Endothelial cell of umbilical vein (primary cell): ENCODE results near the gene RAB3GAP1. TPM values are rescaled to one million over a fixed set of nuclear protein-coding genes. Genes with fewer than 3 reads are reported as not detected.

Experiments used
- BruUV-seq: library from RNA; stranded (reverse); fragments of 400-500 nt; replicated peaks from 2 replicates; lab custom pipeline; 2021; lab: Mats Ljungman, UMichigan
- CTCF ChIA-PET: fragments of 300-600, 350-600 bp; sonication (Branson Sonifier 250); formaldehyde crosslinking; loops from one replicate; lab custom pipeline; 2021; ENCODE audit warnings: antibody characterized with exemption, inconsistent platforms; lab: Charles Lee
- POLR2A ChIA-PET: fragments of 300-600, 350-600 bp; sonication (Branson Sonifier 250); formaldehyde crosslinking; loops from one replicate; lab custom pipeline; 2021; ENCODE audit warnings: antibody characterized with exemption, inconsistent platforms; lab: Charles Lee
- DNase-seq: peaks from one replicate; pipeline ENCODE4 v3.0.0-alpha.2; 2011; ENCODE audit warnings: low read depth, low spot score
- FAIRE-seq: peaks from 2 replicates; lab custom pipeline; 2011; peaks lifted over from hg19 to GRCh38; lab: Jason Lieb, UNC
- H2AFZ ChIP-seq: 2 replicates; pipeline ENCODE4 v1.6.0; 2012; ENCODE audit warnings: low read depth, low read length, control low read depth, inconsistent platforms
- H3K27ac ChIP-seq: 2 replicates; pipeline ENCODE4 v1.5.1; 2011; ENCODE audit warnings: low read depth, mild to moderate bottlenecking, control low read depth, low read length, moderate library complexity; ENCODE audit not compliant: insufficient read depth
- H3K27me3 ChIP-seq, 2 experiments: 2 replicates each; pipeline versions ENCODE4 v1.6.0 to v1.6.1; 2011; ENCODE audit warnings: low read length in 2 of 2, mixed read lengths in 1 of 2; ENCODE audit not compliant: control insufficient read depth in 2 of 2, insufficient read depth in 2 of 2
- H3K36me3 ChIP-seq, 2 experiments: 2 replicates in 1 of 2; 3 replicates in 1 of 2; pipeline ENCODE4 v1.5.1; 2011; ENCODE audit warnings: low read length in 2 of 2, mild to moderate bottlenecking in 1 of 2, moderate library complexity in 1 of 2; ENCODE audit not compliant: control insufficient read depth in 2 of 2, insufficient read depth in 2 of 2; ENCODE audit errors: extremely low read depth in 1 of 2
- H3K4me1 ChIP-seq: 3 replicates; pipeline ENCODE4 v1.5.1; 2011; ENCODE audit warnings: mild to moderate bottlenecking, low read length; ENCODE audit not compliant: control insufficient read depth, insufficient read depth; ENCODE audit errors: extremely low read depth
- H3K4me2 ChIP-seq: 2 replicates; pipeline ENCODE4 v1.6.1; 2011; ENCODE audit warnings: low read length, control low read depth, mixed read lengths; ENCODE audit not compliant: insufficient read depth
- H3K4me3 ChIP-seq, 3 experiments: fragments of 200-600 bp in 1 of 3; sonication (generic), shearing (Covaris generic) in 1 of 3; replicated peaks in 1 of 3; 2 replicates each; pipeline ENCODE4 v1.5.1; 2011 to 2016; ENCODE audit warnings: control low read depth in 3 of 3, low read length in 3 of 3, mild to moderate bottlenecking in 2 of 3, inconsistent platforms in 1 of 3, low read depth in 1 of 3, moderate library complexity in 1 of 3; ENCODE audit not compliant: insufficient read depth in 1 of 3
- H3K79me2 ChIP-seq: 2 replicates; pipeline ENCODE4 v1.6.0; 2012; ENCODE audit warnings: low read length, inconsistent platforms; ENCODE audit not compliant: control insufficient read depth, insufficient read depth
- H3K9ac ChIP-seq: replicated peaks from 2 replicates; pipeline ENCODE3; 2011; ENCODE audit warnings: low read length, control low read depth; ENCODE audit not compliant: insufficient read depth; ENCODE audit errors: extremely low read depth
- H3K9me1 ChIP-seq: replicated peaks from 3 replicates; pipeline ENCODE4 v1.6.0; 2011; ENCODE audit warnings: mild to moderate bottlenecking, low read length; ENCODE audit not compliant: control insufficient read depth, insufficient read depth; ENCODE audit errors: extremely low read depth
- H3K9me3 ChIP-seq: replicated peaks from 2 replicates; pipeline ENCODE4 v1.5.1; 2012; ENCODE audit warnings: low read length, inconsistent platforms; ENCODE audit not compliant: control insufficient read depth, insufficient read depth
- H4K20me1 ChIP-seq: replicated peaks from 2 replicates; pipeline ENCODE3; 2011; ENCODE audit warnings: mild to moderate bottlenecking, low read length; ENCODE audit not compliant: control insufficient read depth, insufficient read depth; ENCODE audit errors: extremely low read depth
- CTCF ChIP-seq, 2 donors: IDR thresholded peaks; 1 replicate in 1 of 2; 2 replicates in 1 of 2; pipeline ENCODE4 v1.5.1; 2011; ENCODE audit warnings: low read length in 2 of 2, mild to moderate bottlenecking in 2 of 2, moderate library complexity in 2 of 2, control low read depth in 1 of 2, inconsistent platforms in 1 of 2, low read depth in 1 of 2; ENCODE audit not compliant: insufficient read depth in 1 of 2; ENCODE audit errors: extremely low read depth in 1 of 2
- EZH2 ChIP-seq: IDR thresholded peaks from 2 replicates; pipeline ENCODE4 v1.6.1; 2012; ENCODE audit warnings: borderline replicate concordance, low read depth, mild to moderate bottlenecking, moderate library complexity, low read length, inconsistent platforms; ENCODE audit not compliant: severe bottlenecking
- FOS ChIP-seq: IDR thresholded peaks from 2 replicates; pipeline ENCODE4 v1.6.1; 2011; ENCODE audit warnings: mild to moderate bottlenecking, low read length, moderate library complexity, borderline replicate concordance; ENCODE audit not compliant: insufficient read depth
- GATA2 ChIP-seq: IDR thresholded peaks from 2 replicates; pipeline ENCODE4 v1.7.0; 2011; ENCODE audit warnings: low read depth, mild to moderate bottlenecking, moderate library complexity, mixed read lengths, low read length; ENCODE audit not compliant: insufficient read length, insufficient read depth
- JUN ChIP-seq: IDR thresholded peaks from 2 replicates; pipeline ENCODE4 v1.6.1; 2011; ENCODE audit warnings: borderline replicate concordance, low read depth; ENCODE audit not compliant: insufficient read length, insufficient read depth
- MAX ChIP-seq: IDR thresholded peaks from 2 replicates; pipeline ENCODE4 v1.6.1; 2011; ENCODE audit not compliant: insufficient read depth, insufficient read length
- MYC ChIP-seq: IDR thresholded peaks from one replicate; pipeline ENCODE4 v1.6.1; 2011; ENCODE audit warnings: mild to moderate bottlenecking, low read depth, low read length
- POLR2A ChIP-seq: IDR thresholded peaks from 2 replicates; pipeline ENCODE4 v1.6.1; 2012; ENCODE audit warnings: low read depth, mild to moderate bottlenecking, control low read depth, low read length
- POLR2AphosphoS5 ChIP-seq: IDR thresholded peaks from 2 replicates; pipeline ENCODE4 v1.6.1; 2012; ENCODE audit warnings: low read depth, mild to moderate bottlenecking, control low read depth, low read length, moderate library complexity; ENCODE audit not compliant: insufficient read depth
- dilution Hi-C: fragments of 300-500 bp; cut with MboI; formaldehyde crosslinking; loops from one replicate; pipeline ENCODE4 v1.15.0; 2019; ENCODE audit warnings: low sequenced_read_pairs; ENCODE audit not compliant: extremely low pct_ligation_motif_present
- intact Hi-C: fragments of 100-400 bp; cut with micrococcal nuclease; formaldehyde crosslinking; loops from one replicate; pipeline ENCODE4 v1.10.0; 2022
- polyA plus RNA-seq, 4 experiments: library from polyadenylated mRNA; depleted of rRNA in 3 of 4; stranded (reverse) in 3 of 4; unstranded in 1 of 4; fragments of >200 nt; gene quantifications; 2 replicates each; pipeline versions ENCODE4 v1.2.1 to v1.2.3, GENCODE V29; 2011 to 2012; ENCODE audit warnings: missing spikeins in 1 of 4
- total RNA-seq: library from RNA; stranded (reverse); gene quantifications from 2 replicates; pipeline ENCODE4 v1.2.3, GENCODE V29; 2021

RAB3GAP1 gene
- total and polyA plus RNA-seq, 2 donors (not counting 3 experiments of a cell fraction or from before 2014, with no cell fraction given) = 14.9 to 39.5 TPM

- dilution Hi-C loops (no loop called here), intact Hi-C loops (no loop called here)
- no peak overlapping the region for H3K9ac ChIP-seq
- ChIA-PET CTCF (no interaction called here), POLR2A (no interaction called here)
- TF ChIP-seq MAX = no peak
- TF ChIP-seq POLR2A = no peak
- no peak for TF ChIP-seq EZH2
- no peak for TF ChIP-seq MYC
- TF ChIP-seq POLR2AphosphoS5 = no peak
- no peak for TF ChIP-seq GATA2
- TF ChIP-seq FOS = no peak
- TF ChIP-seq JUN = no peak
- TF ChIP-seq CTCF (IDR thresholded peaks at IDR 0.05; ENCODE audit: extremely low read depth in 1 of 2, insufficient read depth in 1 of 2, low read depth in 1 of 2, low read length in 2 of 2) = no peak
- no peaks in the 10 kb centered on the region for H3K27me3 ChIP-seq
- H3K36me3 ChIP-seq = no peaks in the 10 kb centered on the region
- DNase-seq = no peak
- no peak overlapping the region for H3K27ac ChIP-seq
- H3K9me1 ChIP-seq = no peaks in the 10 kb centered on the region
- no peak overlapping the region for H3K4me2 ChIP-seq
- H3K4me3 ChIP-seq = no peak overlapping the region
- H3K9me3 ChIP-seq = no peaks in the 10 kb centered on the region
- H4K20me1 ChIP-seq = peaks cover 2% of the 10 kb centered on the region
- FAIRE-seq = no peak
- no TSS peak for BruUV-seq
- peaks cover 45% of the 10 kb centered on the region for H3K79me2 ChIP-seq
- H2AFZ ChIP-seq = no peak overlapping the region
- no peaks in the 10 kb centered on the region for H3K4me1 ChIP-seq
Observed at GRCh38 chr2:135072125-135072997, 20.3 kb downstream of the RAB3GAP1 start.
